HT-29 (cell line): ENCODE data around the gene ZFP42. TPM values are rescaled to one million over a fixed set of nuclear protein-coding genes. Genes with fewer than 3 reads are reported as not detected.
"Not testable (repeated sequence)": the region's sequence is repeated elsewhere in the genome, so short reads cannot be mapped to it uniquely, and the experiment has no call there.

Experiments used
- DNase-seq: peaks from one replicate; pipeline ENCODE4 v3.0.0-alpha.2; 2015; ENCODE audit warnings: low spot score
- total RNA-seq: library from RNA; depleted of rRNA; stranded (reverse); fragments of >200 nt; shearing (Covaris generic); gene quantifications from 2 replicates; pipeline ENCODE4 v1.2.3, GENCODE V29; 2014; rRNA removed

The ZFP42 gene
- total RNA-seq, 1 experiment from 2014 or later, result not detected

DNA sequence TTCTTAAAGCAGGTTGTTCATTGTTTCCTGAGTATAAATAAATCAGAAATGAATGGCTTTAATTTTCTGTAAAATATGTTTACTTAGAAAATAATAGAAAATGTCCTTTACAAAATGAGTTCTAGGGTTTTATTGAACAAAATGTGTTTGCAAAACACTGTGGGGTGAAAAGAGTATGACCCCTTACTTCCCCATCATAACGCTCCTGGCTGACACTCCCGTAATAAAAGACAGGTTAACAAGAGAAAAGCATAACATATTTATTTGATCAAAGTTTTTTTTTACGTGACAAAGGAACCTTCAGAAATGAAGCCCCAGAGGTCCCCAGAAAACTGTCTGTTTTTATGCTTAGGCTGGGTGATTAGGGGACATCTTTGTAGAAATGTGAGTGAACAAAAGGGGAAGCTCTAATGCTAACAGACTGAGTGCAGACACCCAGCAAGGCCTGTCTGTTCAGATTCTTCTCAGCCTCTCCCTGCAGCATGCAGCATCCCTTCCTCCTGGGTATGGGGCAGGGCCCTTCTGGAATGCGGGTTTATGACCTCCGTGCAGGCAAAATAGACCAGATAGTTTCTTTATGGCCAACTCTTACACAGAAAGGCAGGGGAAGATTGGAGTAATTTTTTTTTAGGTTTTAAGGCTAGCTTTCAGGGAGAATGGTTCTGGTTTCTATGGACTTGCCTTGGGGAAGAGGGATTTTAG lies 26.1 kb downstream of the ZFP42 start:
- peak; percentile 48 for DNase-seq

- DNase-seq, result no peak
Observed at GRCh38 chr4:188023682-188024081, 28.1 kb downstream of the ZFP42 start.

- DNase-seq, result no peak
Observed at GRCh38 chr4:188025476-188025875, 29.9 kb downstream of the ZFP42 start.

- no peak for DNase-seq
Observed at GRCh38 chr4:188029114-188029513, 33.5 kb downstream of the ZFP42 start.

- no peak for DNase-seq
Observed at GRCh38 chr4:188030401-188030800, 34.8 kb downstream of the ZFP42 start.

GRCh38 chr4:188031751-188032150 lies 36.2 kb downstream of the ZFP42 start:
- DNase-seq, result no peak

- no peak for DNase-seq
Observed at GRCh38 chr4:188032170-188032569, 36.6 kb downstream of the ZFP42 start.

- no peak for DNase-seq
Observed at GRCh38 chr4:188032583-188032982, 37.0 kb downstream of the ZFP42 start.

- DNase-seq, result no peak
Observed at GRCh38 chr4:188037003-188037713, 41.6 kb downstream of the ZFP42 start.

DNA sequence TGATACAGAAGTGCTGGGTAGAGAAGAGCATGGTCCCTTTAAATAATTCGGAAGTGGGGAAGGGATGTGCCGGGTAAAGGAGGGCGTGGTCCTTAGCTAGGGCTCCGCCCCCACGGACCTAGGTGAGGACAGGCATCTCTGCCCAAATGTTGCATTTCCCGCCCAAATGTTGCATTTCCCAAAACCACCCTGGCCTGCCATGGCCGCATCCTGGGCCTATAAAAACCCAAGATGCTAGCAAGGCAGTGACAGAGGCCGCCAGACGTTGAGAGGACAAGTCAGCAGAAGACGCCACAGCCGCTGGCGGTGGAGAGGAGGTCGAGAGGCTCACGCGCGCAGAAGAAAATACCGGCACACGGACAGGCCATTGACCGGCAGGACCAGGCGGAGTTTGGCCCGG lies 46.1 kb downstream of the ZFP42 start:
- DNase-seq, result no peak

GRCh38 chr4:188042191-188042590 lies 46.6 kb downstream of the ZFP42 start:
- DNase-seq, result no peak

- DNase-seq, result no peak
Observed at GRCh38 chr4:188043154-188043553, 47.6 kb downstream of the ZFP42 start.

GRCh38 chr4:188045461-188045860 lies 49.9 kb downstream of the ZFP42 start:
- not testable (repeated sequence) for DNase-seq

DNA sequence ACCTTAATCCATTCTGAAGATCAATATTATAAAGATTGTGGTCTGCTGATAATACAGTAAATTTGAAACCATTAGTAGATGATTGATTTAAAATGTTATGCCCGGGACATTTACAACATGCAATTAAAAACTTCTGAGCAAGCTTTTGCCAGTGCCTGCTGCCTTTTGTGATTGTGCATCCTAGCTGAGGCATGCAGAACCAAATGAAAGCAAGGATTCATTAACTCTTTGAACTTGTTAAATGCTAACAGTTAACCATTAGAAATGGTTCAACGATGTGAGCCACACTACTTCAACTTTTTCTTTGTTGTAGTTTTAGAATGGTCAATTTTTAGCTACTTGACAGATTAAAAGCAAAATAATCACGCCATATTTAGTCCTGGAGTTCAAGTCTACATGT lies 51.1 kb downstream of the ZFP42 start:
- DNase-seq, result no peak

DNA sequence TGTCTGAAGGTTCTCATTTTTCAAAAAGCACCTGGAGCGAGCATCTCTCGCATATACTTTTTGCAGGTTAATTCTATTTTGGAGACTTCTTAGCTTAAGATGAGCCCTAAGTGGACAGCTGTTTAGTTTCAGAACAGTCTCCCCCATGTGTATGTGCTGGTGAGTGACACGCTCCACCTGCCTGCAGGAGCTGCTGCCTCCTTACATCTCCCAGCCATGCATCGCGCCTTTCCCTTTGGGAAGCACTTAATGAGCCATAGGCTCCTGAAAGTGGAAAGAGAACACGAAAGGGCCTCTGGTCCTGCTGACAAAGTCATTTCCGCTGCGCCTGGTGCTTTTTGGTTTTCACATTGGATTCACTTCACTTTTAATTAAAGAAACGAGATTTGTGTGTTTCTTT lies 57.7 kb downstream of the ZFP42 start:
- DNase-seq, result no peak

Other genes starting within 250 kb of the ZFP42 start
- not detected in 2 replicates for gene TRIML2, start 113.8 kb downstream of the ZFP42 start, total RNA-seq
- gene TRIML1, start 143.7 kb downstream of the ZFP42 start, total RNA-seq, result not detected in 2 replicates